Measurements from ENCODE around the gene MSANTD3. TPM values are rescaled to one million over a fixed set of nuclear protein-coding genes. Genes with fewer than 3 reads are reported as not detected.

MSANTD3 gene
- total and polyA plus RNA-seq, 2 of the 13 experiments (the other 11 are each of a cell fraction or from before 2014, with no cell fraction given) = 10.1 to 19.2 TPM

- TF ChIP-seq ZBTB40 (IDR thresholded peaks at IDR 0.05) (no peak), ZBTB40 (CRISPR knock-in tag; IDR thresholded peaks at IDR 0.05) (peak; percentile 43; the same call in 1 of the 2 replicates), CREBL2 (CRISPR knock-in tag; IDR thresholded peaks at IDR 0.05; ENCODE audit: borderline replicate concordance) (no peak), HIVEP1 (CRISPR knock-in tag; IDR thresholded peaks at IDR 0.05) (no peak), MYNN (CRISPR knock-in tag; IDR thresholded peaks at IDR 0.05; ENCODE audit: low read depth) (no peak), HNRNPL (IDR thresholded peaks at IDR 0.05; ENCODE audit: low read depth, low read length) (0 out of 2 replicates have a peak, but pooled peaks have one; percentile 26), NONO (IDR thresholded peaks at IDR 0.05) (no peak), NONO (CRISPR knock-in tag; conservative IDR thresholded peaks at IDR 0.05) (peak; percentile 46; the same call in 1 of the 2 replicates), MYPOP (CRISPR knock-in tag; IDR thresholded peaks at IDR 0.05) (peak; percentile 64; the same call in 1 of the 2 replicates), ZNF124 (CRISPR knock-in tag; IDR thresholded peaks at IDR 0.05) (peak; percentile 17; the same call in 1 of the 2 replicates), ZNF564 (CRISPR knock-in tag; IDR thresholded peaks at IDR 0.05) (no peak), ZNF33B (CRISPR knock-in tag; IDR thresholded peaks at IDR 0.05) (no peak), IRF2 (CRISPR knock-in tag; IDR thresholded peaks at IDR 0.05) (peak; percentile 49; the same call in 1 of the 2 replicates), ZNF792 (CRISPR knock-in tag; IDR thresholded peaks at IDR 0.05) (0 out of 2 replicates have a peak, but pooled peaks have one; percentile 73)
- TF ChIP-seq, protein P1, sequence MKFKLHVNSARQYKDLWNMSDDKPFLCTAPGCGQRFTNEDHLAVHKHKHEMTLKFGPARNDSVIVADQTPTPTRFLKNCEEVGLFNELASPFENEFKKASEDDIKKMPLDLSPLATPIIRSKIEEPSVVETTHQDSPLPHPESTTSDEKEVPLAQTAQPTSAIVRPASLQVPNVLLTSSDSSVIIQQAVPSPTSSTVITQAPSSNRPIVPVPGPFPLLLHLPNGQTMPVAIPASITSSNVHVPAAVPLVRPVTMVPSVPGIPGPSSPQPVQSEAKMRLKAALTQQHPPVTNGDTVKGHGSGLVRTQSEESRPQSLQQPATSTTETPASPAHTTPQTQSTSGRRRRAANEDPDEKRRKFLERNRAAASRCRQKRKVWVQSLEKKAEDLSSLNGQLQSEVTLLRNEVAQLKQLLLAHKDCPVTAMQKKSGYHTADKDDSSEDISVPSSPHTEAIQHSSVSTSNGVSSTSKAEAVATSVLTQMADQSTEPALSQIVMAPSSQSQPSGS (CRISPR knock-in tag; IDR thresholded peaks at IDR 0.05) = 0 out of 2 replicates have a peak, but pooled peaks have one; percentile 34
- TF ChIP-seq, protein P2, sequence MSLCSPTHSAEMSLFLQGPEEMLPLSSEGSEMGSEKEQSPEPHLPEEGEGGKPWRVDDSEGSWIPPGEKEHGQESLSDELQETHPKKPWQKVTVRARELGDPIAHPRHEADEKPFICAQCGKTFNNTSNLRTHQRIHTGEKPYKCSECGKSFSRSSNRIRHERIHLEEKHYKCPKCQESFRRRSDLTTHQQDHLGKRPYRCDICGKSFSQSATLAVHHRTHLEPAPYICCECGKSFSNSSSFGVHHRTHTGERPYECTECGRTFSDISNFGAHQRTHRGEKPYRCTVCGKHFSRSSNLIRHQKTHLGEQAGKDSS (CRISPR knock-in tag; IDR thresholded peaks at IDR 0.05; ENCODE audit: borderline replicate concordance, low read depth) = peak; percentile 52; the same call in 1 of the 2 replicates
Observed at GRCh38 chr9:100411472-100412283, 15.3 kb upstream of the MSANTD3 start (continued).
